CD4-positive, alpha-beta T cell treated with Interleukin-1 beta for 1 hour (primary cell): ENCODE measurements around the gene BOD1.

Experiments used
- DNase-seq, 2 donors: peaks; one replicate each; pipeline ENCODE4 v3.0.0-alpha.2; 2020 to 2022

BOD1 gene

GRCh38 chr5:173616577-173617118 is at the start of gene BOD1:
Gene BOD1, minus strand, starts transcription at chr5:173616650. Its CDS starts 214 bp downstream, at chr5:173616436.
- DNase-seq = peak; percentile 96 to 97

- DNase-seq = no peak
Measured at GRCh38 chr5:173665326-173665725, 48.9 kb upstream of the BOD1 start.

GRCh38 chr5:173664154-173664526 is 47.7 kb upstream of the BOD1 start:
- DNase-seq = peak in 1 of 2 donors; percentile 50

- no peak for DNase-seq
Measured at GRCh38 chr5:173663352-173664153, 47.1 kb upstream of the BOD1 start.

DNA sequence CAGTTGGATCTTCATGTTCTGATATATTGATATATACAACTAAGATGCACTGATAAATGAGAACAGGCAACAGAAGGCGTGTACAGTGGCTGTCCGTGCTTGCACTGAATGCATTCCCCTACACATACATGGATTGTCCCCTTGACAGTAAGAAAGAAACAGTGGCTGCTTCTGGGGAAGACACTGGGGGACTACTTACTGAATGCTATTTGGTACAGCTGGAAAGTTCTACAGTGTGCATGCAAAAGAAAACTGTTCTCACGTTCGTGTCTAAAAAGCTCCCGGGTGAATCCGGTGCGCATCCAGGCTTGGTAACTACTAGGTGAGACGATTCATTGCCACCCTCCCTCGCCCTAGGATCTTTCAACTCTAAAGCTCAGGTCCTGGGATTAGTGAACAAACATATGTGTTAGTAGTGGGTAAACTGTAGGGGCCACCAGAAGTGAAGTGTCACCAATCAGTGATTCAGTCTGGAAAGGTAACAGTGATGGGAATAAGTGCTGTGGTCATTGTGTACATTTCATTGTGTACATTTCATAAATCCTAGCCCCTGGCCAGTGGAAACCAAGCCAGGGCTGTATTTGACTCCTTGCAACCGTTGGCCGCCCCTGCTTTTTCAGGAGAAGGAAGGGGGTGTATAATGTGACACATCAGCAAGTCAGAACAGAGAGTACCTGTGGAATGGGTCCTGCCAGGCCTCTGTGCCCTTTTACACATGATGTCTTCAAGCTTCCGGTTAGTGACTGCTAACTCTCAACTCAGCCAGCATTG is 46.3 kb upstream of the BOD1 start:
- no peak for DNase-seq

- no peak for DNase-seq
Measured at GRCh38 chr5:173660481-173661280, 44.2 kb upstream of the BOD1 start.

- no peak for DNase-seq
Measured at GRCh38 chr5:173659423-173659822, 43.0 kb upstream of the BOD1 start.

- no peak for DNase-seq
Measured at GRCh38 chr5:173657741-173658356, 41.4 kb upstream of the BOD1 start.

GRCh38 chr5:173655196-173655797 is 38.8 kb upstream of the BOD1 start:
- DNase-seq = no peak

GRCh38 chr5:173653822-173654523 is 37.5 kb upstream of the BOD1 start:
- DNase-seq = no peak

GRCh38 chr5:173648308-173648866 is 31.9 kb upstream of the BOD1 start:
- no peak for DNase-seq

- no peak for DNase-seq
Measured at GRCh38 chr5:173646692-173647091, 30.2 kb upstream of the BOD1 start.

DNA sequence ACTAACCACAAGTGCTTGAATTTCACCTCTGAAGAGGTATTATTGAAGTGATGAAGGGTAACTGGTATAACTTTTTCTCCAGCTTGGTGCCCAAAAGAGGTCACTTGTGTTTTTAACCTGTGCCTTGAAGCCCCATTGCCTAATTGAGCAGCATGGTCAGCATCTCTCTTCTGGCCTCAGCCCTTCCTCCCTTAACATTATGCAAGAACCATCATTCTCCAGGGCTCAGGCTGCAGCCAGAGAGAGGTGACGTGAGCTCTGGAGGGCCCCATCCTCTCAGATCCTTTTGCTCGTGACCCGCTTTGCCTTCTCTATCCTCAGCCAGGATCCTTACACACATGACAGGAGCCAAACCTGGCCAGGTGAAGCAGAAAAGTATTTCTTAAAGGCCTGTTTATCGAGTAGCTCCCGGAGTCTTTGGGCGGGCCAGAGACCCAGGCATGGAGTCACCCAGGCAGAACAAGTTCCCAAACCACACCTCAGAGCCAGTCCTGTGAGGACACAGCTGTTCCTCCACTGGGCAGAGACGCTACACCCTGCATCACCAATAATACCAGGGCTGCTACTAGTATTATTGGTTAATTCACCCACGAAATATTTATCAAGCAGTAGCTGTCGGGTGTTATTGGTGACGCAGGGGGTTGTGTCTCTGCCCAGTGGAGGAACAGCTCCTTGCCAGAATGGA is 29.6 kb upstream of the BOD1 start:
- DNase-seq = no peak

DNA sequence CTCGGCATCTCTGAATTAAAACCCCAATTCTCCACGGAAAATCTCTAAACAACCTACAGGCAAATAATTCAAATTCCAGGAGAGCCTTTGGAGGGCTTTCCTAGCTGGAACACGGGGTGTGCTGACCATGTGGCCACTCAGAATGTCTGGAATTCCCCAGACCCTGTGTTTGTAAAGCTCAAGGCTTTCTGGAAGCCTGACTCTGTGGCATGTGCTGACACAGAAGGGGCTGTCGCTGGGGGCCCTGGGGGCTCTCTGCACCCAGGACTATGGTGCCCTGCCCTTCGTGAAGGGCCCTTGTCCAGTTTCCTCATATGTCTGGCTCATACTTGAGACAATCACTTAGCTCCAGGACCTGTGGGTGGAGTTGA is 29.0 kb upstream of the BOD1 start:
- no peak for DNase-seq

DNA sequence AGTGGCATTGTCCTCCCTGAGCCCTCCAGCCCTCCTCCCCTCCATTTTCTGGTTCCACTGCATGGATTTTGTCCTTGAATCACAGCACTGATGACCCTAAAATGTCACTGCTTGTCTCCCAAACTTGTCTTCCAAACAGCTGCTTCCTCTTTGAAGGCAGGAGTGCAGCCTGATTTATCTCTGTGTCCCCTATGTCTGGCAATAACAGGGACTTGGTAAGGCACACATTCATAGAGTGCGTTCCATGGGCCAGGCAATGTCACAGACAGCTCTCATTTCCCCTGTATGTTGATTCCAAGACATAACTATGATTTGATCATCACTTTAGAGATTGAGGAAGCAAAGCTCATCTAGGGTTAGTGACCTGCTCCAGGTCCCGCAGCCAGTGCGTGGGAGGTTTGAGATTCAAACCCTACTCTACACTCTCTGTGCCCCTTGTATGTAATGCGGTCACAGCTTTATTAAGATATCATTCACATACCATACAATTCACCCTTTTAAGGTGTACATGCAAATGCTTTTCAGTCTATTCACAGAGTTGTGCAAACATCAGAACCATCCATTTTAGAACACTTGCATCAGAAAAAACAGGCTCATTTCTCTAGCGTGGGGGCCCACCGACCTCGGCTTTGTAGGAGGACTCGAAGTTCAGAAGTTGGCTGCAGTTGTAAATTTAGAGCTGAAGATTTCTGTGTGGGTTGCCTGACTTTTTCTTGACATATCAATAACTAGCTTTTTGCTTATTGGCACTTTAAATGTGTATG is 28.4 kb upstream of the BOD1 start:
- no peak for DNase-seq

DNA sequence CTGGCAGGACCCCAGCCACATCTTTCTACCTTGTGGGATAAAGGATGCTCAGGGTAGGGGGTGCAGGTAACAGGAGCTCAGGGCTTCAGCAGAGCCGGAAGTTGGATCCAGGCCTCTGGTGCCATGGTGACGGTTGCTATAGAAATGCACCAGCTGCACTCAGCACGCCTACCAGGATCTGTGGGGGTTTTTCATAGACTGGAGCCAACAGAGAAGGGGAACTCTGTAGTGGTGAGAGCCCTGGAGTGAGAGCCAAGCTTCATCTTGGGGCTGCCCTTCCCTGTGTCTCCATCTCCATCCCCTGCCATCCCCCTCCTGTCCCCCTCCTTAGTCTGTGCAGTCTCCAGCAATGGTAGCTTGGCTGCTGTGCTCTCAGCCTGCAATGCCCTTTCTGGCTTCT is 27.5 kb upstream of the BOD1 start:
- DNase-seq = no peak

DNA sequence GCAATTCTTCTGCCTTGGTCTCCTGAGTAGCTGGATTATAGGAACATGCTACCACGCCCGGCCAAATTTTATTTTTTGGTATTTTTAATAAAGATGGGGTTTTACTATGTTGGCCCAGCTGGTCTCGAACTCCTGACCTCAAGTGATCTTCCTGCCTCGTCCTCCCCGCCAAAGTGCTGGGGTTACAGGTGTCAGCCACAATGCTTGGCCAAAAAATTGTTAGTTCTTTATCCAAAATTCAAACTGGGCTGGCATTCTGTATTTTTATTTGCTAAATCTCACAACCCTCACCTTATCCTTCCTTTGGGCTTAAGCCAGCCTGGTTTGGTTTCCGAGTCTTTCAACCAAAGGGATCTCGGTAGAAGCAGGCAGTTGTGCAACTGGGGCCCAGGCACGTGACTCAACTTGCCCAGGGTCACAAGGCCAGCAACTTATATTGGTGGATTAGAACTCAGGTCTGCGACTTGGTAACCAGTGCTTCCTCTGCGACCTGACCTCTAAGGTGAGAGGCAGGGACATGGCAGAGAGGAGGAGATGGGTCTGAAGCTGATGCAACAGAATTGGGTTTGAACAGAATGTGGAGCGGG is 26.5 kb upstream of the BOD1 start:
- DNase-seq = no peak

DNA sequence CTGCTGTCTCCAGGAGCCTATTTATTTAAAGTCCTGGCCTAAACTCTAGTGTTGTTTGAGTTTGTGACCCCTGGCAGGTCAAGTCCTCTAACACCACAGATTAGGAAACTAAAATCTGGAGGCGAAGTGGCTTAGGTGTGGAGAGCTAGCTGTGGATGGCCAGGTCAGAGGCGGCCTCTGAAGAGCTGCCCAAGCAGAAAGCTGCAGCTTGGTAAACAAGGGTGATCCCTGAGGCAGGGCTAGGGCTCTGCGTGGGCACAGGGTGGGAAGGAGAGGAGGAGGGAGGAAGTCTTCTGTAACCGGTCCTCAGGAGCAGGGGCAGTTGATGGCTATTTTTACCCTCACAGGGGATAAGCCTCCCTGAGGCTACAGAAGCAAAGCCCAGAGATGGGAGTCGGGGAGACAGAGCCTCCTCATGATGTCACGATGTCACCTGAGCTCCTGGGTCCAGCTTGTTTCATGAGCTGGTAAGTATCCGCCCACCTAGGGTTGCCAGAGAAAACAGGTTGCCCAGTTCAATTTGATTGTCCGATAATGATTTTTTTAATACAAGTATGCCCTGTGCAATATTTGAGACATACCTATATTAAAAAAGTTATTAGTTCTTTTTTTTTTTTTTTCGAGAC is 25.9 kb upstream of the BOD1 start:
- DNase-seq = no peak
